DMS153 treated with DMSO at 0.1 percent for 48 hours (cell line): ENCODE data around the gene IQGAP1.

ENCODE experiments used
- DNase-seq: peaks from one replicate; lab custom pipeline; 2025; ENCODE audit not compliant: unreplicated experiment; lab: John Stamatoyannopoulos, UW

Gene IQGAP1

DNA sequence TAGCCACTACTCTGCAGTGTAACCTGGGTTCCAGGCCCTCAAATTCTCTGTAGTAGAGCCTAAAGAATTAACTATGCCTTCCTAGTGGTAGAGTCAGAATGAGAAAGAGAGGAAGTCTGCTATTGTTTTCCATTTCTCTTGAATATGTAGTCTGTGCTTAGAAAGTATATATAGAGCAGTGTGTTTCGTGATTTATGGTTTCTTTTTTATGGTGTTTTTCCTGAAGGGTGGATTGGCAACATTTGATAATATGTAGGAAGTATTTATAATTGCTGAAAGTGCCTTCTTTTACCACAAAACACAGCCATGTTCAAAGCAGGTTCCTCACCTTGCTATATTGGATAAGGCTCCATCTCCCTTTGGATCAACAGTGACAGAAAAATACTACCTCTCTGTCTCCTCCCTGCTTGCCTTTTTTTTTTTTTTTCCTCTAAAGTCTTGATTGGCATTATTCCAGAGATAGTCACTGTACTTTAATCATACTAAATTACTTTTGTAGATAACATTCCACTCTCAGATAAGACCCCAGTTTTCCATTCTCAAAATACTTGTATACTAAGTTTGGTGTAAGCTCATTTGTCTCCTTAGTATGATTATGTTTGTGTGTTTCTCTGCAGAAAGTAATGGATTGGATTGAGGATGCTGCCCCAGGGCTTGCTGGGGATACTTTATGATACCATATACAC is 47.8 kb downstream of the IQGAP1 start:
- no peak for DNase-seq

DNA sequence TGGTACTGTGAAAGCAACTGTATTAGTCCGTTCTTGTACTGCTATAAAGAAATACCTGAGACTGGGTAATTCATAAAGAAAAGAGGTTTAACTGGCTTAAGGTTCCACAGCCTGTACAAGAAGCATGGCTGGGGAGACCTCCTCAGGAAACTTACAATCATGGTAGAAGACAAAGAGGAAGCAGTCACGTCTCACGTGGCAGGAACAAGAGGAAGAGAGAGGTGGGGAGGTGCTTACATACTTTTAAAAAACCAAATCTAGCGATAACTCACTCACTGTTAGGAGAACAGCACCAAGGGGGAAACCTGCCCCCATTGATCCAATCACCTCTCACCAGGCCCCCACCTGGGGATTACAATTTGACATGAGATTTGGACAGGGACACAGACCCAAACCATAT is 48.9 kb downstream of the IQGAP1 start:
- no peak for DNase-seq

DNA sequence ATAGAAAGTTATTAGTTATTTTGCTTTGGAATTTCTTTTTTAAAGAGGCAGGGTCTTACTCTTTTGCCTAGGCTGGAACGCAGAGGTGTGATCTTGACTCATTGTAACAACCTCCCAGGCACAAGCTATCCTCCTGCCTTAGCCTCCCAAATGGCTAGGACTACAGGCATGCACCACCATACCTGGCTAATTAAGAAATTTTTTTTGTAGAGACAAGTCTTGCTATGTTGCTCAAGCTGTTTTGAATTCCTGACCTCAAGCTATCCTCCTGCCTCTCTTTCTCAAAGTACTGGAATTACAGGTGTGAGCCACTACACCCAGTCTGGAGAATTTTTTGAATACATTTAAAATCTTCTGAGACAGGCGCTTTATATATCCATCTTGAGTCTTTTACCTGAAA is 49.5 kb downstream of the IQGAP1 start:
- no peak for DNase-seq

DNA sequence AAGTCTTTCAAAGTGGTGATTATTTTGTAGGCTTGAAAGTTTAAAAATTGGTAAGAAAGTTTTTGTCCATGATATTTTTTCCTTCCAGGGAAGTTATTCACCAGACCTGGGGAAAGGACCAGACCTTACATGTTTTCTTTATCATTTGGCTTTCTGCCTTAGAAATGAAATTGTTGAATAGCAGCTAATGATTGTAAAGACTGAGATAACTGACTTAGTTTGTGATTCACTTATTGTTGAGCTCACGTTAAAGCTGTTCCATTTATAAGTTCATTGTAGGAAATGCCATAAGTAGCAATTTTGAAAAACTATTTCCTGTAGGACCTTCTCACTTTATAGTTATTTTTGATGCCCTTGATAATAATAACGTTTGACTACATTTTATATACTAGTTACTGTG is 51.9 kb downstream of the IQGAP1 start:
- no peak for DNase-seq

DNA sequence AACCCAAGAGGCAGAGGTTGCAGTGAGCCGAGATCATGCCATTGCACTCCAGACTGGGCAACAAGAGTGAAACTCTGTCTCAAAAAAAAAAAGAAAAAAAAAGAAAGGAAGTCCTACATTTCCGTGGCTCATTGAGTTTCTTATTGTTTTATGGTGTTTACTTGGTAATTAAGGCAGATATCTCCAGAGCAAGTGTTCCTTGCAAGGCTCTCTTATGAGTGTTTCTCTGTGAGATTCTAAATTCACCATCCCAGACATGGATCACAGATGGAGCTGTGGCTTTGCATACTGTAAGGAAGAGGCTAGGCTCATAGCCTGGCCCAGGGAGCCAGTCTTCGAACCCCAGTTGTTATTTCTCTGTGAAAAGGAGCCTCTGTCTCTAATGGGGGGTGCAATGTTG is 53.0 kb downstream of the IQGAP1 start:
- DNase-seq = no peak

DNA sequence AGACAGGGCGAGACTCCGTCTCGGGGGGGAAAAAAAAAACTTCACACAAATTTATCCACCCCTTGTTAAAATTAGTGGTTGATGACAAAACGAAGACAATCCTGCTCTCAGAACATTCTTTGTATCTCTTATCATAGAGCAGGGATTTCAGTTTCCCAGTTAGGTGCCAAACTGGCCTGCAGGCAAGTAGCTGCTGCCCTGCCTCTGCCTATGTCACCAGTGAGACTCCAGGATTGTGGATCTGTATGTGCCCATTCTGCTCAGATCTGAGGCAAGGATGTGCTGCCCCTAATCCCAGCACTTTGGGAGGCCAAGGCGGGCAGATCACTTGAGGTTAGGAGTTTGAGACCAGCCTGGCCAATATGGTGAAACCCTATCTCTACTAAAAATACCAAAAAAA is 54.4 kb downstream of the IQGAP1 start:
- DNase-seq = no peak

DNA sequence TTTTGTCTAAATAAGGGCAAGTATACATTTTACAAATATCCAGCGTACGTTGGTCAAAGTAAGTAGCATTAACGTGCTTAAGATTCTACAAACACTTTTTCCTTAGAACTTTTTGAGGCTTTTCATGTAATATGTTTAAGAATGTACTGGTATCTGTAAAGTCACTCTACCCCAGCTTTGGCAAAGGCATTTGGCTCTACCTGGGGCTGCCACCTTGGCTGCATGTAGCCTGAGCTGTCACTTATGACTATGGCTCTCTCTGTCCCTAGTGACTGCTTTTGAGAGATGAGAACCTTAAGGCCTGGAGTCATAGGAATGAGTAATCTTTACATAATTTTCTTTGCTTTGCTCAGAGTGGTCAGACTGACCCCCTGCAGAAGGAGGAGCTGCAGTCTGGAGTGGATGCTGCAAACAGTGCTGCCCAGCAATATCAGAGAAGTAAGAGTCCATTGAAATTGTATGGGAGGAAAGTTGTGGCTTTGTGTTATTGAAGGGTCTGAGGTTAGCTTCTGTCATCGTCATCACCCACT is 61.2 kb downstream of the IQGAP1 start:
- DNase-seq = no peak

DNA sequence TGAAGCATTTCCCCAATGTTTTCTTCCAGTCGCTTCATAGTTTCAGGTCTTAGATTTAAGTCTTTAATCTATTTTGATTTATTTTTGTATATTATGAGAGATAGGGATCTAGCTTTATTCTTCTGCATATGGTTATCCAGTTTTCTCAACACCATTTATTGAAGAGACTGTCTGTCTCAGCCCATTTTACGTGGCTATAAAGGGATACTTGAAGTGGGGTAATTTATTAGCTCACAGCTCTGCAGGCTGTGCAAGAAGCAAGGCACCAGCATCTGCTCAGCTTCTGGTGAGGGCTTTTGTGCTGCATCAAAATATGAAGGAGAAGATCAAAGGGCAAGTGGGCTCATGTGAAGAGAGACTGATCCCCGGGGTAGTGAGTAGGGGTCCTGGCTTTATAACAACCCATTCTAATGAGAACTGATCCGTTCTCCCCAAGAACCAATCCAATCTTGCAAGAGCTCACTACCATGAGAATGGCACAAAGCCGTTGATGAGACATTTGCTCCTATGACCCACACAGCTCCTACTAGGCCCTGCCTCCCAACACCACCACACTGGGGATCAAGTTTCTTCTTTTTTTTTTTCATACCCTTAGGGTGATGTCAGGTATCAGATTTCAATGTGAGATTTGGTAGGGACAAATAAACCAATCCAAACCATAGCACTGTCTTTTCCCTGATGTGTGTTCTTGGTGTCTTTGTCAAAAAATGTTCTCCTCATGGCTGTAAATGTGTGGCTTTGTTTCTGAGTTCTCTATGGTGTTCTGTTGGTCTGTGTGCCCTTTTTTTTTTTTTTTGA is 63.2 kb downstream of the IQGAP1 start:
- no peak for DNase-seq

DNA sequence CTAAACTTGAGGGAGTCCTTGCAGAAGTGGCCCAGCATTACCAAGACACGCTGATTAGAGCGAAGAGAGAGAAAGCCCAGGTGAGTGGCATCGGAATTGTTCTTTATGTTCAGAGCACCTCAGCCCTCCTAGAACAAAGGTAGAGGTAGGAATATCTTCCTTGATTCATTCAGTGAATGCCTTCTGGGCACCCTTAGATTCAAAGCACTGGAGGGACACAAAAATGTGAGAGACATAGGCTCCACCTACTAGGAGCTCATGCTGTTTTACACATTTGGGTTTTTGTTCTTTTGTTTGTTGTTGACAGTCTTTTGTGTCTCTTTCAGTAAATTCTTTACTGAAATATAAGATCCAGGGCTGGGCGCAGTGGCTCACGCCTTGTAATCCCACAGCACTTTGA is 68.2 kb downstream of the IQGAP1 start:
- no peak for DNase-seq

DNA sequence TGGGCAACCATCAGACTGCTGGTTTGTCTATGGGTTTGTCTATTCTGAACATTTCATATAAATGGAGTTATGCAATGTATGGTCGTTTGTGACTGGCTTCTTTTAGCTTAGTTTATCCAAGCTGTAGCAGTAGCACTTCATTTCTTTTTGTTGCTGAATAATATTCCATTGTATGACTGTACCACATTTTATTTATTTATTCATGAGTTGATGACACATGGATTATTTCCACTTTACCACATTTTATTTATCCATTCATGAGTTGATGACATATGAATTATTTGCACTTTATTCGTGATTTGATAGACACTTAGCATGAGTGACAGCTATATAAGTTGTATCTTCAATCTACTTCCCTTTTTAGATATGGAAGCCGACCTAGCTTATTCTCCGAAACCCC is 70.0 kb downstream of the IQGAP1 start:
- DNase-seq = no peak

DNA sequence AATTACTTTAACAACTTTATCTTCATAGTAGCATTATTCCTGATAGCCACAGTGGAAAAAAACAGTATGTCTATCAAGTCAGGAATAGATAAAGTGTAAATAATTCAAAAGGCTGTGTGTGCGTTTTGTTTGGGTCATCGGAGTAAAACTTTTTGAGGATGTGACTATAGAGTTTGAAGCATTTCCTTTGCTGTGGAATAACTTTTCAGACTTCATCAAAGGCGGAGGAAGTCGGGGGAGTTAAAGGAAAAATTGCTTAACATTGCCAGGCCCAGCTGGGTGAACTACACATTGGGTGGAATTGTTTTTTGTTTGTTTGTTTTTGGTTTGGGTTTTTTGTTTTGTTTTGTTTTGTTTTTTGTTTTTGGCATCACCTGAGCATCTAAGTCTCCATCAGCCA is 71.3 kb downstream of the IQGAP1 start:
- no peak for DNase-seq

DNA sequence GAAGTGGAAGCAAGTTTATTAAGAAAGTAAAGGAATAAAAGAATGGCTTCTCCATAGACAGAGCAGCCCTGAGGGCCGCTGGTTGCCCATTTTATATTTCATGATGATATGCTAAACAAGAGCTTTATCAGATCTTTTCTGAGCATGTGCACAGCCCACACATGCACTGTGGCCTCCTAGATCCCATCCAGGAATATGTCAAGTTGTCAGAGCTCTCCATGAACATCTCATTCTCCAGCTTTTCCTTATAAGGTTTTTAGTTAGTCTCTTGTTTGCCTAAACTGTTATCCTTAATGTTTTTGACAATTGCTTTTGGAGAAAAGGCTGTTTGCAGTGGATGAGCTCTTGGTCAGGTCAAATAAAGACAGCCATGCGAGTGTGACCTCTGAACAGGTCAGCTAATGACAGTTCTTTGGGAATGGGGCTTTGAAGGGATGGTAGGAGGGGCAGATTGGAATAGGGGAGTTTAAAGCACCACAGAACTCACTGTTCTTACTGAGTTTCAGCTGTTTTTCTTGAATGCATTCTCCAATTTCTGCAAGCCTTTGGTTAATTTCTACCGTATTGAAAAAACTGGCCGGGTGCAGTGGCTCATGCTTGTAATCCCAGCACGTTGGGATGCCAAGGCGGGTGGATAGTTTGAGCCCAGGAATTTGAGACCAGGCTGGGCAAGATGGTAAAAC is 72.2 kb downstream of the IQGAP1 start:
- no peak for DNase-seq

DNA sequence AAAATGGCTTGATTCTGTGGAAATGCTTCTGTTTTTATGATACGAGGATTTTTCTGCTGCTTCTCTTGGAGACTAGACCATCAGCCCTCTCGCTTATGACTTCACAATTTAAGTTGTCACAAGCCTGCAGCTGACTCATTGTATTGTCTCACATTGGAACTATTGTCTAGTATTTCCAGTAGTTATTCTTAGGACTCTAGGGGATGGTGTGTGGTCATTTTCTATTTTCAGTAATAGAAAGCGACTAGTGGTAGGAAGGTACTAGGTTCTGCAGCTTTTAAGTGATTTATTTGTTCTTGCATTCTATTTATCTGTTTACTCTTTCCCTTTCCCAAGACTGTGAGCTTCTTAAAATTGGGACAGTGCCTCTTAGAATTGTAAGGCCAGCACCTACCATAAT is 75.3 kb downstream of the IQGAP1 start:
- DNase-seq = no peak

DNA sequence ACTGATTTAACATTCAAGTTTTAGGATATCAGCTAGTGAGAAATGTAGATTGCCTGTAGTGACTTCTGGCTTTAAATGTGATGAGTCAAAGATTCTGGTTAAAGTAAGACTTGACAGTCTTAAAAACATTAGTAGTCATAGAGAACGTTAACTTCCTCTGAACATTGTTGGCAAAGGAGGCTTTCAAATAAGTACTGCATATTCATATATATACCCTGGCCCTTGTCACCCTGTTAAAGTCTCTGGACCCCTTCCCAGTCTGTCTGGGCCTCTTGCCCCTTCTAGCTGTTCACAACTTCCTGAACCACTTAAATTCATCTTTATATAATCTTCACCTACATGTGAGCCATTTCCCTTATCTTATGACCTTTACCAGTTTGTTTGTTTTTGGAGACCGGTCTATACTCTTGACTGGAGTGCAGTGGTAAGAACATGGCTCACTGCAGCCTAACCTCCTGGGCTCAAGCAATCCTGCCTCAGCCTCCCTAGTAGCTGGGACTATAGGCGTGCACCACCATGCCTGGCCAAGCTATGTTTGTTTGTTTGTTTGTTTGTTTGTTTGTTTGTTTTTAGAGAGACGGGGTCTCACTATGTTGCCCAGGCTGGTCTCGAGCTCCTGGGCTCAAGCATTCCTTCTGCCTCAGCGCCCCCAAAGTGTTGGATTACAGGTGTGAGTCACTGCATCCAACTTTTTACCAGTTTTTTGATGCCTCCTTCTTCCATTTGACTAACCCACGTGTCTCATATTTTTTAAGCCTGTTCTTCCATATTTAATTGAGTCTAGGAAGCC is 77.3 kb downstream of the IQGAP1 start:
- no peak for DNase-seq

DNA sequence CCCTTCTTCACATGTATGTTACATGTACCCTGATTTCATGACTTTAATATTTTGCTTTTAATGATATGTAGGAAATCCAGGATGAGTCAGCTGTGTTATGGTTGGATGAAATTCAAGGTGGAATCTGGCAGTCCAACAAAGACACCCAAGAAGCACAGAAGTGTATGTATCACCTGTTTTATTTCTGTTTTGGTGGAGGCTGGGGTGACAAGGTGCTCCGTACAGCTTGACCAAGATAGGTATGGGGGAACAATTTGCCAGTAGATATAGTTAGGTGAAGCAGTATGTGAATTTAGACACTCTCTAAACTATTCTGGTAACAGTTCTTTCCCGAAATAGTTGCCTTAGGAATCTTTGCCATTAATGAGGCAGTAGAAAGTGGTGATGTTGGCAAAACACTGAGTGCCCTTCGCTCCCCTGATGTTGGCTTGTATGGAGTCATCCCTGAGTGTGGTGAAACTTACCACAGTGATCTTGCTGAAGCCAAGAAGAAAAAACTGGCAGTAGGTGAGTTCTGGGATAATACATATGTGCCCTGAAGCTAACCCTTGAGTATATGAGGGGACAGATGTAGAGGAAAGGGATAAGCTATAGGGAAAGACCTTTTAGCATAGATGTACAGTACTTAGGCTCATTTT is 78.0 kb downstream of the IQGAP1 start:
- no peak for DNase-seq

DNA sequence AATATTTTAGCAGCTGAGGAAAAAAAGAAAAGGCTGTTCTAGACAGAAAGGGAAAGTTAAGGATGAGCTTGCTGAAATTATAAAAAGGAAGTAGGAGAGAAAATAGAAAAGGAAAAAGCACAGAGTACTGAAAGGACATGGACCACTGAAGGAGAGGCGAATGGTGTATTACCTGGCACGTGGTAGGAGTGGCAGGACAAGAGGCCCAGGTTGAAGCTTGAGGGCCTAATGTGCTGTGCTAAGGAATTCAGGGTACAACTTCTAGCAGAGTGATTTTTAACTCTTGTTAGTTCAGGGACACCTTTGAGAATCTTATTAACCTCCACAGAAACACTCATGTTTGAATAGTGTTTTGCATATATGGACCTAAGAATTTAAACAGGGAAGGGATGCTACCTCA is 81.7 kb downstream of the IQGAP1 start:
- DNase-seq = no peak

DNA sequence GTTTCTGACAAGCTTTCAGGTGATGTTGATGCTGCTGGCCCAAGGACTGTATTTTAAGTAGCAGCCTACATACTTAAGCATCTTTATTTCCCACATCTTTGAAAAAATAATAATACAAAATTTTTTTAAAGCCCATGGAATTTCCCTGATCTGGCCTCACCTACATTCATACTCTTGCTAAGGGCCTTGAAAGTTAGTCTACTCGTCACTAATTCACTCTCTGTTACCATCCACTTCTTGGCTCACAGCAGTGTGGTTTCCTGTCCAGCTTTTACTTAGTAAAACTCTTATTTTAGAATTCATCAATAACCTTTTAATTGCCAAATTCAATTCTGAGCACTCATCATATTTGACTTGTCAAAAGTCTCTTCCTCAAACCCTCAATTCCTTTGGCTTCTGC is 82.4 kb downstream of the IQGAP1 start:
- no peak for DNase-seq

DNA sequence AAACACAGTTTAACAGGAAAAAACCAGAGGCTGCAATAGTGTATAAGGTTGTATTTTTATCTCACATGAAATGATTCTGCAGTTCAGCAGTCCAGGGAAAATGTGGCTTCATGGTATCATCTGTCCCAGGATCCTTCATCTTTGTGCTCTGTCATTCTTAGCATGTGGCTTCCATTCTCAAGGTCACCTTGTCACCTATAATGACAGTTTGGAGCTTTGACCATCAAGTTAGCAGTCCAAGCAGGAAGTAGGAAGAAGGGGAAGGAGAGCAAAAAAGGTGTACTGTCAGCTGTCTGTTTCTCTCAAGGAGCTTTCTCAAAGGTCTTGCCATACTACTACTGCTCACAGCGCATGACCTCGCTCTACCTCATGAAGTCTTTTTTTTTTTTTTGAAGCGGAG is 83.1 kb downstream of the IQGAP1 start:
- no peak for DNase-seq

DNA sequence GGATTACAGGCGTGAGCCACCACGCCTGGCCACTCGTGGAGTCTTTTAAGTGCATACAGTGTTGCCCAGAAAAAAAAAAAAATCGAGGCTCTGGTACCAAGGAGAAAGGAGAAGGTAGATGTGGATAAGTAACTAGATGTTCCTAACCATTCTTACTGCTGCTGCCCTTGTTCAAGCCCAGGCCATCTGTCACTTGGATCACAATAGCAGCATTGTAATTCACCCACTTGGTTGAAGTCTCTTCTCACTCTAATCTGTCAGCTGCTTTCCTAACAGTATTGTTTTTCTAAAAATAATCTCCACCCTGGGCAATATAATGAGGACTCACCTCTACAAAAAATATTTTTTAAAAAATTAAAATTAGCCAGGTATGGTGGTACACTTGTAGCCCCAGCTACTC is 83.7 kb downstream of the IQGAP1 start:
- DNase-seq = no peak

DNA sequence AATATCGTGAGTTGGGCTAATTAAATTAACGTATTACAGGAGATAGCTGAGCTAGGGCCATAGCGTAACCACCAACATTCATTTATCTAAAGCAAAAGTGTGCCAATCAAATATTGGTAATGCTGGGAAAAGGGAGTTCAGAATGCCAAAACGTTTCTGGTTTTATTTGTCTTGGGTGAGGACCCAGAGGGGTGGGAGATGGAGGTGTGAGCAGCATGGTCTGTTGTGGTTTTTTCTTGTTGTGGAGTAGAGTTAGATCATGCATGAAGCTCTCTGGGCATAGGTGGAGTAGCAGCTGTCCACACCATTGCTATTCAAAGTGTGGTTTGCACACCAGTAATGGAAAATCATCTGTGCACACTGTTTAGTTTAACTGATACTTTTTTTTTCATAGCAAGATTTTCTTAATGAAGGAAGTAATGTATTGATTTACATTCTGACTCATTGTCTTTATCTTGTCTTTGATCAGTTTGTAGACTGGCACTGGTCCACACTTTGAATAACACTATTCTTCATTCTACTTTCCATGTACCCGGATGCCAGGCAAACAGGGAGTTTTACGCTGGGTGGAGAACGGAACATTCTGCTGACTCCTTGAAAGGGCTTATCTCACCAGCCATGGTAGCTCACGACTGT is 90.9 kb downstream of the IQGAP1 start:
- DNase-seq = no peak
